Prostate gland (tissue), 2 donors: Measurements from ENCODE around the gene ACCSL.
A peak's percentile ranks its signal among the peaks of the same experiment; 100 is the strongest.

Source experiments
- CTCF ChIP-seq, 4 experiments: fragments of 200-600 bp in 2 of 4; fragments of 450-650 bp in 2 of 4; sonication (generic) in 2 of 4; IDR thresholded peaks; 1 replicate in 3 of 4; 2 replicates in 1 of 4; pipeline ENCODE4 v1.5.1; 2016 to 2019; ENCODE audit warnings: antibody characterized with exemption in 4 of 4, mild to moderate bottlenecking in 2 of 4, moderate library complexity in 2 of 4
- POLR2A ChIP-seq: fragments of 450-650 bp; IDR thresholded peaks from one replicate; pipeline ENCODE4 v1.6.1; 2016; ENCODE audit warnings: antibody characterized with exemption, mild to moderate bottlenecking

GRCh38 chr11:44094260-44094868, 46.6 kb downstream of the ACCSL start:
- TF ChIP-seq CTCF (IDR thresholded peaks at IDR 0.05) (peak; percentile 57 to 80 (median 72)), POLR2A (no peak)
